H1 (cell line): Measurements from ENCODE around the gene DPYSL4. TPM values are rescaled to one million over a fixed set of nuclear protein-coding genes. Genes with fewer than 3 reads are reported as not detected.

Source experiments
- CTCF ChIA-PET: fragments of 300-600 bp; sonication (Branson Sonifier 250); formaldehyde crosslinking; loops from one replicate; lab custom pipeline; 2021; ENCODE audit not compliant: partially characterized antibody; lab: Charles Lee
- POLR2A ChIA-PET: fragments of 300-600 bp; sonication (Branson Sonifier 250); formaldehyde crosslinking; loops from one replicate; lab custom pipeline; 2021; ENCODE audit warnings: inconsistent platforms; ENCODE audit not compliant: partially characterized antibody; lab: Charles Lee
- DNase-seq, 2 experiments: peaks; one replicate each; pipeline versions ENCODE4 v3.0.0 to v3.0.0-alpha.2; 2010 to 2022; ENCODE audit warnings: low spot score in 2 of 2, low read depth in 1 of 2, mixed read lengths in 1 of 2
- FAIRE-seq: peaks from 2 replicates; lab custom pipeline; 2011; peaks lifted over from hg19 to GRCh38; lab: Jason Lieb, UNC
- H2AFZ ChIP-seq: 2 replicates; pipeline ENCODE4 v1.8.1; 2012; ENCODE audit warnings: low read length, inconsistent platforms
- H2AK5ac ChIP-seq: 2 replicates; pipeline ENCODE4 v1.6.1; 2013; ENCODE audit warnings: low read depth, low read length
- H2BK120ac ChIP-seq: replicated peaks from 2 replicates; pipeline ENCODE3; 2013; ENCODE audit warnings: low read depth, low read length, inconsistent platforms
- H2BK12ac ChIP-seq: 2 replicates; pipeline ENCODE4 v1.6.1; 2013; ENCODE audit warnings: low read depth, low read length
- H2BK15ac ChIP-seq: 2 replicates; pipeline ENCODE4 v1.6.1; 2013; ENCODE audit warnings: low read length
- H2BK20ac ChIP-seq: 2 replicates; pipeline ENCODE4 v1.6.1; 2013; ENCODE audit warnings: low read length
- H2BK5ac ChIP-seq: 2 replicates; pipeline ENCODE4 v1.6.1; 2013; ENCODE audit warnings: low read depth, low read length
- H3K14ac ChIP-seq: 2 replicates; pipeline ENCODE4 v1.6.1; 2013; ENCODE audit warnings: inconsistent platforms; ENCODE audit not compliant: insufficient read length
- H3K18ac ChIP-seq: 2 replicates; pipeline ENCODE4 v1.6.1; 2013; ENCODE audit warnings: low read length; ENCODE audit errors: extremely low read depth
- H3K23ac ChIP-seq: 2 replicates; pipeline ENCODE4 v1.6.1; 2013; ENCODE audit warnings: inconsistent platforms; ENCODE audit not compliant: insufficient read length
- H3K23me2 ChIP-seq: 2 replicates; pipeline ENCODE4 v1.6.1; 2013; ENCODE audit warnings: low read depth, low read length
- H3K27ac ChIP-seq: 2 replicates; pipeline ENCODE4 v1.6.1; 2011; ENCODE audit warnings: low read depth, low read length, inconsistent platforms
- H3K27me3 ChIP-seq, 4 experiments: replicated peaks in 1 of 4; 1 replicate in 1 of 4; 2 replicates in 3 of 4; pipeline versions ENCODE4 v1.6.1 to v1.8.1; 2011 to 2013; ENCODE audit warnings: low read length in 3 of 4, mild to moderate bottlenecking in 3 of 4, inconsistent platforms in 2 of 4, mixed read lengths in 2 of 4, moderate library complexity in 1 of 4; ENCODE audit not compliant: control insufficient read depth in 3 of 4, insufficient read depth in 3 of 4; ENCODE audit errors: extremely low read depth in 1 of 4
- H3K36me3 ChIP-seq, 4 experiments: 2 replicates each; pipeline versions ENCODE4 v1.6.1 to v1.8.1; 2011 to 2013; ENCODE audit warnings: mild to moderate bottlenecking in 4 of 4, low read length in 3 of 4, moderate library complexity in 2 of 4, control low read depth in 1 of 4, inconsistent platforms in 1 of 4; ENCODE audit not compliant: insufficient read depth in 4 of 4, control insufficient read depth in 2 of 4
- H3K4ac ChIP-seq: replicated peaks from 2 replicates; pipeline ENCODE3; 2013; ENCODE audit warnings: low read length, low read depth, mixed read lengths, inconsistent platforms; ENCODE audit not compliant: insufficient read length
- H3K4me1 ChIP-seq, 4 experiments: replicated peaks in 1 of 4; 1 replicate in 1 of 4; 2 replicates in 3 of 4; pipeline versions ENCODE4 v1.6.1 to v1.8.1; 2011 to 2013; ENCODE audit warnings: low read length in 3 of 4, inconsistent platforms in 2 of 4, mixed read lengths in 1 of 4; ENCODE audit not compliant: insufficient read depth in 4 of 4, control insufficient read depth in 3 of 4
- H3K4me2 ChIP-seq, 2 experiments: 2 replicates each; pipeline versions ENCODE4 v1.6.1 to v1.8.1; 2011 to 2013; ENCODE audit warnings: low read depth in 2 of 2, low read length in 2 of 2, control low read depth in 1 of 2, inconsistent platforms in 1 of 2, mild to moderate bottlenecking in 1 of 2; ENCODE audit not compliant: insufficient read depth in 1 of 2
- H3K4me3 ChIP-seq, 4 experiments: fragments of 200-600, 300-600 bp in 1 of 4; sonication (generic), shearing (Covaris generic), sonication (Bioruptor Twin) in 1 of 4; 2 replicates each; pipeline versions ENCODE4 v1.5.1 to v1.8.1; 2011 to 2016; ENCODE audit warnings: low read length in 4 of 4, low read depth in 3 of 4, control low read depth in 2 of 4, inconsistent platforms in 2 of 4, mild to moderate bottlenecking in 2 of 4, mixed read lengths in 1 of 4, moderate library complexity in 1 of 4; ENCODE audit not compliant: insufficient read depth in 2 of 4; ENCODE audit errors: extremely low read depth in 1 of 4
- H3K56ac ChIP-seq: replicated peaks from 2 replicates; pipeline ENCODE3; 2013; ENCODE audit warnings: low read depth, mild to moderate bottlenecking, mixed read lengths, low read length, inconsistent platforms; ENCODE audit not compliant: insufficient read length
- H3K79me1 ChIP-seq: 2 replicates; pipeline ENCODE4 v1.6.1; 2013; ENCODE audit warnings: low read depth, low read length, control low read depth
- H3K79me2 ChIP-seq, 2 experiments: 2 replicates each; pipeline versions ENCODE4 v1.6.1 to v1.8.1; 2012 to 2013; ENCODE audit warnings: low read length in 2 of 2, mild to moderate bottlenecking in 2 of 2, inconsistent platforms in 1 of 2; ENCODE audit not compliant: insufficient read depth in 2 of 2, control insufficient read depth in 1 of 2
- H3K9ac ChIP-seq, 4 experiments: replicated peaks in 1 of 4; 1 replicate in 1 of 4; 2 replicates in 3 of 4; pipeline versions ENCODE4 v1.6.1 to v1.8.1; 2011 to 2013; ENCODE audit warnings: low read depth in 3 of 4, low read length in 3 of 4, control low read depth in 2 of 4, mild to moderate bottlenecking in 2 of 4, moderate library complexity in 2 of 4, inconsistent platforms in 1 of 4; ENCODE audit errors: extremely low read depth in 1 of 4
- H3K9me3 ChIP-seq, 2 experiments: 2 replicates each; pipeline versions ENCODE4 v1.6.1 to v1.8.1; 2012 to 2013; ENCODE audit warnings: mild to moderate bottlenecking in 2 of 2, moderate library complexity in 2 of 2, control low read depth in 1 of 2, inconsistent platforms in 1 of 2, low read depth in 1 of 2, low read length in 1 of 2, mixed read lengths in 1 of 2; ENCODE audit not compliant: insufficient read depth in 2 of 2
- H4K20me1 ChIP-seq, 2 experiments: replicated peaks in 1 of 2; 2 replicates each; pipeline versions ENCODE3 to v1.8.1; 2011 to 2013; ENCODE audit warnings: inconsistent platforms in 2 of 2, low read length in 2 of 2, mild to moderate bottlenecking in 1 of 2; ENCODE audit not compliant: insufficient read depth in 2 of 2, control insufficient read depth in 1 of 2
- H4K5ac ChIP-seq: 2 replicates; pipeline ENCODE4 v1.6.1; 2013; ENCODE audit warnings: low read length, low read depth, mixed read lengths, inconsistent platforms; ENCODE audit not compliant: insufficient read length
- H4K8ac ChIP-seq: 2 replicates; pipeline ENCODE4 v1.8.0; 2013; ENCODE audit warnings: mild to moderate bottlenecking, moderate library complexity, low read length, inconsistent platforms; ENCODE audit not compliant: insufficient read depth; ENCODE audit errors: extremely low read depth
- H4K91ac ChIP-seq: replicated peaks from 2 replicates; pipeline ENCODE3; 2013; ENCODE audit warnings: low read length, mixed read lengths, inconsistent platforms; ENCODE audit not compliant: insufficient read length
- CBX5 ChIP-seq: fragments of 300-800, 300-1000 bp; sonication (generic); IDR thresholded peaks from 2 replicates; pipeline ENCODE4 v1.7.1; 2016; ENCODE audit warnings: antibody characterized with exemption, low read length, low read depth
- CBX8 ChIP-seq: fragments of 300-800, 300-1000 bp; sonication (generic); IDR thresholded peaks from 2 replicates; pipeline ENCODE4 v1.7.1; 2016; ENCODE audit warnings: low read depth, low read length, borderline replicate concordance
- EP300 ChIP-seq, 2 experiments: IDR thresholded peaks; 1 replicate in 1 of 2; 2 replicates in 1 of 2; pipeline ENCODE4 v1.6.1; 2011 to 2012; ENCODE audit warnings: low read depth in 2 of 2, low read length in 2 of 2, mild to moderate bottlenecking in 2 of 2, borderline replicate concordance in 1 of 2, inconsistent platforms in 1 of 2, moderate library complexity in 1 of 2
- KDM4A ChIP-seq: IDR thresholded peaks from one replicate; pipeline ENCODE4 v1.7.1; 2012; ENCODE audit warnings: low read depth, mild to moderate bottlenecking, moderate library complexity, low read length, inconsistent platforms; ENCODE audit not compliant: severe bottlenecking
- ZNF274 ChIP-seq: IDR thresholded peaks from 2 replicates; pipeline ENCODE4 v1.7.0; 2012; ENCODE audit warnings: low read length, borderline replicate concordance; ENCODE audit errors: extremely low read depth
- WGBS, 2 experiments: shearing (Covaris generic) in 1 of 2; methylation state at CpG; one replicate each; pipeline versions ENCODE4 v1.1.6 to v1.1.7; 2013 to 2015; ENCODE audit warnings: low lambda C conversion rate in 2 of 2, mixed read lengths in 2 of 2, inconsistent platforms in 1 of 2, low coverage in 1 of 2, missing lambda C conversion rate in 1 of 2; ENCODE audit not compliant: insufficient replicate concordance in 2 of 2, insufficient coverage in 1 of 2, insufficient read length in 1 of 2; ENCODE audit errors: extremely low coverage in 1 of 2, missing lambda C conversion rate in 1 of 2; 5-methylcytosine and 5-hydroxymethylcytosine counted together
- polyA plus RNA-seq, 7 experiments: library from polyadenylated mRNA; depleted of rRNA in 3 of 7; stranded (reverse) in 5 of 7; unstranded in 2 of 7; fragments of >200 nt in 5 of 7; fragments of 200-250 nt in 2 of 7; gene quantifications; 1 replicate in 5 of 7; 2 replicates in 1 of 7; 4 replicates in 1 of 7; pipeline versions ENCODE4 v1.2.1 to v1.2.3, GENCODE V29; 2011 to 2013; ENCODE audit warnings: missing spikeins in 2 of 7, mixed read lengths in 2 of 7
- total RNA-seq: library from RNA; stranded (reverse); fragmentation: NEBNext Ultra II Directional; extraction: Animal tissue kit (Norgen Biotek cat#: 25700); gene quantifications from 2 replicates; pipeline ENCODE4 v1.2.1, GENCODE V29; 2021
- TF ChIP-seq, protein P1 (sequence below): IDR thresholded peaks from 2 replicates; pipeline ENCODE4 v1.6.1; 2012; ENCODE audit warnings: inconsistent platforms

DPYSL4 gene
- total and polyA plus RNA-seq, 2 of the 8 experiments (the other 6 are each of a cell fraction or from before 2014, with no cell fraction given) = 12.9 to 15.2 TPM

GRCh38 chr10:132180736-132181135 lies 6.0 kb upstream of the DPYSL4 start:
- Histone ChIP-seq H2BK12ac (no peak overlapping the region), H3K27ac (no peak overlapping the region), H2BK120ac (no peak overlapping the region), H2AK5ac (peak overlapping the region; percentile 94), H3K23ac (peak overlapping the region; percentile 56), H2BK20ac (no peak overlapping the region), H4K5ac (no peak overlapping the region), H3K27me3 (peaks cover 11 to 22% (median 19%) of the 10 kb centered on the region in 4 experiments), H3K4ac (no peak overlapping the region), H3K18ac (no peak overlapping the region), H3K9ac (no peak overlapping the region), H3K79me2 (no peaks in the 10 kb centered on the region), H3K23me2 (peaks cover 5% of the 10 kb centered on the region), H2BK15ac (no peak overlapping the region), H3K4me1 (peaks cover 0 to 14% (median 7%) of the 10 kb centered on the region in 4 experiments; a peak in 6 of 7 replicates), H4K20me1 (peaks cover 0 to 5% of the 10 kb centered on the region in 2 experiments), H3K14ac (no peak overlapping the region), H2AFZ (no peak overlapping the region), H4K8ac (no peak overlapping the region; the same call in 1 of the 2 replicates), H3K79me1 (peaks cover 6% of the 10 kb centered on the region), H3K56ac (no peak overlapping the region), H3K4me2 (no peak overlapping the region), H3K4me3 (no peak overlapping the region), H3K36me3 (no peaks in the 10 kb centered on the region), H2BK5ac (no peak overlapping the region), H3K9me3 (no peaks in the 10 kb centered on the region; a peak in 1 of 4 replicates), H4K91ac (peak overlapping the region; percentile 51)
- no peak for FAIRE-seq
- no peak for DNase-seq
- ChIA-PET POLR2A (no interaction called here), CTCF (no interaction called here)
- TF ChIP-seq CBX5 (no peak), EP300 (IDR thresholded peaks at IDR 0.05; ENCODE audit: borderline replicate concordance in 1 of 2, low read depth in 2 of 2, low read length in 2 of 2) (no peak), ZNF274 (no peak), KDM4A (no peak), CBX8 (no peak)
- TF ChIP-seq, protein P1, sequence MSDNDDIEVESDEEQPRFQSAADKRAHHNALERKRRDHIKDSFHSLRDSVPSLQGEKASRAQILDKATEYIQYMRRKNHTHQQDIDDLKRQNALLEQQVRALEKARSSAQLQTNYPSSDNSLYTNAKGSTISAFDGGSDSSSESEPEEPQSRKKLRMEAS = no peak
- WGBS, 2 experiments = 77% methylated on average over 12 of the region's 14 CpGs; no CpG with 5 or more reads in 1 of the 2 experiments
